T-helper 1 cell treated with Interleukin-12 subunit alpha and Interleukin-12 subunit beta and Interleukin-4 antibody, amounts not matched to agents 30 μg/mL and 1 μg/mL, for 36 hours (primary cell): ENCODE results near the gene MCHR2.

Source experiments
- H3K27ac Mint-ChIP-seq: one replicate; pipeline ENCODE4 v1.8.0; 2021; ENCODE audit warnings: mild to moderate bottlenecking, mixed read lengths
- H3K27me3 Mint-ChIP-seq: one replicate; pipeline ENCODE4 v1.8.0; 2021; ENCODE audit warnings: low read depth, mixed read lengths
- H3K36me3 Mint-ChIP-seq: one replicate; pipeline ENCODE4 v1.8.0; 2021; ENCODE audit warnings: low read depth, mixed read lengths
- H3K4me1 Mint-ChIP-seq: one replicate; pipeline ENCODE4 v1.8.0; 2021; ENCODE audit warnings: low read depth, mixed read lengths
- H3K4me3 Mint-ChIP-seq: one replicate; pipeline ENCODE4 v1.8.0; 2021; ENCODE audit warnings: mild to moderate bottlenecking, moderate library complexity, mixed read lengths
- H3K9me3 Mint-ChIP-seq: one replicate; pipeline ENCODE4 v1.8.0; 2021; ENCODE audit warnings: mixed read lengths

MCHR2 gene

GRCh38 chr6:99960027-99960426 is 34.0 kb downstream of the MCHR2 start:
- Mint-ChIP-seq H3K4me3 (no peak overlapping the region), H3K4me1 (no peaks in the 10 kb centered on the region), H3K9me3 (peaks cover 19% of the 10 kb centered on the region), H3K27ac (no peak overlapping the region), H3K27me3 (no peaks in the 10 kb centered on the region), H3K36me3 (no peaks in the 10 kb centered on the region)

GRCh38 chr6:99951016-99951805 is 42.8 kb downstream of the MCHR2 start:
- Mint-ChIP-seq H3K36me3 (no peaks in the 10 kb centered on the region), H3K4me3 (no peak overlapping the region), H3K4me1 (no peaks in the 10 kb centered on the region), H3K27me3 (no peaks in the 10 kb centered on the region), H3K27ac (no peak overlapping the region), H3K9me3 (no peaks in the 10 kb centered on the region)

GRCh38 chr6:99946005-99946404 is 48.0 kb downstream of the MCHR2 start:
- no peaks in the 10 kb centered on the region for H3K36me3 Mint-ChIP-seq
- no peaks in the 10 kb centered on the region for H3K27me3 Mint-ChIP-seq
- no peaks in the 10 kb centered on the region for H3K4me1 Mint-ChIP-seq
- no peak overlapping the region for H3K4me3 Mint-ChIP-seq
- no peaks in the 10 kb centered on the region for H3K9me3 Mint-ChIP-seq
- H3K27ac Mint-ChIP-seq: no peak overlapping the region

- H3K27me3 Mint-ChIP-seq: no peaks in the 10 kb centered on the region
- no peaks in the 10 kb centered on the region for H3K4me1 Mint-ChIP-seq
- H3K36me3 Mint-ChIP-seq: no peaks in the 10 kb centered on the region
- H3K4me3 Mint-ChIP-seq: no peak overlapping the region
- no peaks in the 10 kb centered on the region for H3K9me3 Mint-ChIP-seq
- no peak overlapping the region for H3K27ac Mint-ChIP-seq
Measured at GRCh38 chr6:99943846-99944245, 50.2 kb downstream of the MCHR2 start.

GRCh38 chr6:99940582-99940981 is 53.4 kb downstream of the MCHR2 start:
- Mint-ChIP-seq H3K4me1 (no peaks in the 10 kb centered on the region), H3K27ac (no peak overlapping the region), H3K9me3 (no peaks in the 10 kb centered on the region), H3K27me3 (no peaks in the 10 kb centered on the region), H3K36me3 (no peaks in the 10 kb centered on the region), H3K4me3 (no peak overlapping the region)

- H3K4me3 Mint-ChIP-seq: no peak overlapping the region
- no peaks in the 10 kb centered on the region for H3K9me3 Mint-ChIP-seq
- H3K36me3 Mint-ChIP-seq: no peaks in the 10 kb centered on the region
- no peak overlapping the region for H3K27ac Mint-ChIP-seq
- no peaks in the 10 kb centered on the region for H3K4me1 Mint-ChIP-seq
- no peaks in the 10 kb centered on the region for H3K27me3 Mint-ChIP-seq
Measured at GRCh38 chr6:99933129-99933528, 60.9 kb downstream of the MCHR2 start.

- H3K27me3 Mint-ChIP-seq: peaks cover 3% of the 10 kb centered on the region
- H3K4me3 Mint-ChIP-seq: no peak overlapping the region
- no peaks in the 10 kb centered on the region for H3K9me3 Mint-ChIP-seq
- no peaks in the 10 kb centered on the region for H3K4me1 Mint-ChIP-seq
- no peaks in the 10 kb centered on the region for H3K36me3 Mint-ChIP-seq
- no peak overlapping the region for H3K27ac Mint-ChIP-seq
Measured at GRCh38 chr6:99912657-99913056, 81.4 kb downstream of the MCHR2 start.

GRCh38 chr6:99905209-99906106 is 88.6 kb downstream of the MCHR2 start:
- H3K27me3 Mint-ChIP-seq: peaks cover 4% of the 10 kb centered on the region
- H3K9me3 Mint-ChIP-seq: no peaks in the 10 kb centered on the region
- no peaks in the 10 kb centered on the region for H3K36me3 Mint-ChIP-seq

GRCh38 chr6:99901596-99902384 is 92.2 kb downstream of the MCHR2 start:
- no peaks in the 10 kb centered on the region for H3K4me1 Mint-ChIP-seq

More at GRCh38 chr6:99905209-99906106, 88.6 kb downstream of the MCHR2 start:
- Mint-ChIP-seq H3K4me1 (no peaks in the 10 kb centered on the region), H3K27ac (no peak overlapping the region), H3K4me3 (no peak overlapping the region)

GRCh38 chr6:99894815-99895214 is 99.2 kb downstream of the MCHR2 start:
- no peaks in the 10 kb centered on the region for H3K4me1 Mint-ChIP-seq
- H3K27ac Mint-ChIP-seq: no peak overlapping the region
- no peaks in the 10 kb centered on the region for H3K9me3 Mint-ChIP-seq
- no peaks in the 10 kb centered on the region for H3K36me3 Mint-ChIP-seq
- no peak overlapping the region for H3K4me3 Mint-ChIP-seq
- peaks cover 15% of the 10 kb centered on the region for H3K27me3 Mint-ChIP-seq

More at GRCh38 chr6:99901596-99902384, 92.2 kb downstream of the MCHR2 start:
- Mint-ChIP-seq H3K9me3 (no peaks in the 10 kb centered on the region), H3K4me3 (no peak overlapping the region), H3K36me3 (no peaks in the 10 kb centered on the region), H3K27me3 (peaks cover 4% of the 10 kb centered on the region), H3K27ac (no peak overlapping the region)

- no peak overlapping the region for H3K4me3 Mint-ChIP-seq
- no peaks in the 10 kb centered on the region for H3K36me3 Mint-ChIP-seq
- no peaks in the 10 kb centered on the region for H3K4me1 Mint-ChIP-seq
- H3K27ac Mint-ChIP-seq: no peak overlapping the region
- no peaks in the 10 kb centered on the region for H3K9me3 Mint-ChIP-seq
- H3K27me3 Mint-ChIP-seq: peaks cover 13% of the 10 kb centered on the region
Measured at GRCh38 chr6:99887066-99887465, 107.0 kb downstream of the MCHR2 start.

GRCh38 chr6:99885051-99885450 is 109.0 kb downstream of the MCHR2 start:
- H3K27me3 Mint-ChIP-seq: peaks cover 8% of the 10 kb centered on the region
- H3K36me3 Mint-ChIP-seq: no peaks in the 10 kb centered on the region
- H3K4me1 Mint-ChIP-seq: no peaks in the 10 kb centered on the region
- no peak overlapping the region for H3K4me3 Mint-ChIP-seq
- H3K9me3 Mint-ChIP-seq: no peaks in the 10 kb centered on the region
- H3K27ac Mint-ChIP-seq: no peak overlapping the region

- Mint-ChIP-seq H3K27ac (no peak overlapping the region), H3K9me3 (no peaks in the 10 kb centered on the region), H3K4me1 (no peaks in the 10 kb centered on the region), H3K27me3 (peaks cover 4% of the 10 kb centered on the region), H3K4me3 (no peak overlapping the region), H3K36me3 (no peaks in the 10 kb centered on the region)
Measured at GRCh38 chr6:99882128-99882702, 111.8 kb downstream of the MCHR2 start.

GRCh38 chr6:99879431-99879830 is 114.6 kb downstream of the MCHR2 start:
- H3K27me3 Mint-ChIP-seq: peaks cover 8% of the 10 kb centered on the region
- no peaks in the 10 kb centered on the region for H3K4me1 Mint-ChIP-seq
- no peak overlapping the region for H3K4me3 Mint-ChIP-seq
- H3K36me3 Mint-ChIP-seq: no peaks in the 10 kb centered on the region
- no peak overlapping the region for H3K27ac Mint-ChIP-seq
- H3K9me3 Mint-ChIP-seq: no peaks in the 10 kb centered on the region
